ENCODE results near the gene TAAR6. TPM values are rescaled to one million over a fixed set of nuclear protein-coding genes. Genes with fewer than 3 reads are reported as not detected.

TAAR6 gene
- total and polyA plus RNA-seq, 4 donors: not detected

GRCh38 chr6:132524646-132525045 lies 45.5 kb upstream of the TAAR6 start:
- H3K9ac ChIP-seq (ENCODE audit: low read depth in 1 of 2, low read length in 2 of 2): no peak overlapping the region
- no peak for DNase-seq (ENCODE audit: low spot score)
- H3K27ac ChIP-seq (ENCODE audit: low read depth in 1 of 2, low read length in 2 of 2): no peak overlapping the region
- WGBS: 88% methylated on average over 5 of the region's 5 CpGs
- TF ChIP-seq FOXA2 (IDR thresholded peaks at IDR 0.05): no peak
- TF ChIP-seq ZBTB33 (IDR thresholded peaks at IDR 0.05): no peak
- TF ChIP-seq HNF4A (conservative IDR thresholded peaks at IDR 0.05): no peak
- TF ChIP-seq HNF4G (IDR thresholded peaks at IDR 0.05): no peak
- no peak for TF ChIP-seq TAF1 (conservative IDR thresholded peaks at IDR 0.05)
- TF ChIP-seq CTCF (IDR thresholded peaks at IDR 0.05; ENCODE audit: low read depth, low read length, missing input control): no peak
- TF ChIP-seq SP1 (IDR thresholded peaks at IDR 0.05): no peak
- TF ChIP-seq NR2F2 (IDR thresholded peaks at IDR 0.05): no peak
- TF ChIP-seq RAD21 (IDR thresholded peaks at IDR 0.05): no peak
- no peak for TF ChIP-seq FOXA1 (IDR thresholded peaks at IDR 0.05)
- no peak for TF ChIP-seq GABPA (IDR thresholded peaks at IDR 0.05 in 1 of 2, conservative IDR thresholded peaks at IDR 0.05 in 1 of 2)
- no peak for TF ChIP-seq MAX (IDR thresholded peaks at IDR 0.05)
- no peak for TF ChIP-seq YY1 (IDR thresholded peaks at IDR 0.05)
- no peak for TF ChIP-seq JUND (IDR thresholded peaks at IDR 0.05)
- TF ChIP-seq RXRA (IDR thresholded peaks at IDR 0.05): no peak
- no peak for TF ChIP-seq REST (IDR thresholded peaks at IDR 0.05)
- no peak for TF ChIP-seq EGR1 (IDR thresholded peaks at IDR 0.05; ENCODE audit: low read depth in 2 of 2)
- TF ChIP-seq ATF3 (IDR thresholded peaks at IDR 0.05): no peak
- H3K4me1 ChIP-seq (ENCODE audit: control insufficient read depth in 4 of 4, insufficient read depth in 4 of 4, low read length in 3 of 4): no peaks in the 10 kb centered on the region
- H3K4me3 ChIP-seq (ENCODE audit: low read depth in 1 of 3, low read length in 3 of 3): no peak overlapping the region
- H3K36me3 ChIP-seq (ENCODE audit: control insufficient read depth in 4 of 4, insufficient read depth in 3 of 4, low read depth in 1 of 4, low read length in 3 of 4): no peaks in the 10 kb centered on the region
- no peaks in the 10 kb centered on the region for H3K27me3 ChIP-seq (ENCODE audit: control insufficient read depth in 4 of 4, insufficient read depth in 4 of 4, low read length in 3 of 4)
- no peaks in the 10 kb centered on the region for H3K9me3 ChIP-seq (ENCODE audit: control insufficient read depth in 4 of 4, low read length in 3 of 4)

All from liver (tissue), 9 donors.